Choroid plexus epithelial cell (primary cell): Measurements from ENCODE around the gene SLX4IP.

Experiments
- DNase-seq: peaks from one replicate; pipeline ENCODE4 v3.0.0-alpha.2; 2010; ENCODE audit warnings: low read depth
- H3K4me3 ChIP-seq: 2 replicates; pipeline ENCODE4 v1.5.1; 2011; ENCODE audit warnings: low read depth, mild to moderate bottlenecking, control low read depth, low read length, moderate library complexity
- TF ChIP-seq, protein P1 (sequence below): conservative IDR thresholded peaks from 2 replicates; pipeline ENCODE4 v1.5.1; 2011; ENCODE audit warnings: low read depth, mild to moderate bottlenecking, control low read depth, inconsistent platforms, low read length, moderate library complexity

The SLX4IP gene

DNA sequence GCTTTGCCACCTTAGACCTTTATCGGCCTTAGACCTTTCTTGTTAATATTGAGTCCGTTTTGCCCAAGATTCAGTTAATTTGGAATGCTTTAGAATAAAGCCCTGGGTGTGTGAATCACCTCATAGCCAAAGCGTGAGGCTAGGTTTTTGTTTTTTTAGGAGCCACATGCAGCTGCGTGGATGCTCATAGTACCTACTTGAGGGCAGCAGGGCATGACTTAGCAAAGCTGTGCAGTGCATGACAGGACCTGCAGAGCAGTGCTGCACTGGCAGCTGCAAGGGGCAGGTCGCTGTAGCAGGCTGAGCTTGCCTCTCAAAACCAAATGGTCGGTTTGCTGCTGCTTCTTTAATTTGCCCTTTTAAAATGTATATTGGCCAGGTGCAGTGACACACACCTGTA is 122.6 kb downstream of the SLX4IP start:
- TF ChIP-seq, protein P1, sequence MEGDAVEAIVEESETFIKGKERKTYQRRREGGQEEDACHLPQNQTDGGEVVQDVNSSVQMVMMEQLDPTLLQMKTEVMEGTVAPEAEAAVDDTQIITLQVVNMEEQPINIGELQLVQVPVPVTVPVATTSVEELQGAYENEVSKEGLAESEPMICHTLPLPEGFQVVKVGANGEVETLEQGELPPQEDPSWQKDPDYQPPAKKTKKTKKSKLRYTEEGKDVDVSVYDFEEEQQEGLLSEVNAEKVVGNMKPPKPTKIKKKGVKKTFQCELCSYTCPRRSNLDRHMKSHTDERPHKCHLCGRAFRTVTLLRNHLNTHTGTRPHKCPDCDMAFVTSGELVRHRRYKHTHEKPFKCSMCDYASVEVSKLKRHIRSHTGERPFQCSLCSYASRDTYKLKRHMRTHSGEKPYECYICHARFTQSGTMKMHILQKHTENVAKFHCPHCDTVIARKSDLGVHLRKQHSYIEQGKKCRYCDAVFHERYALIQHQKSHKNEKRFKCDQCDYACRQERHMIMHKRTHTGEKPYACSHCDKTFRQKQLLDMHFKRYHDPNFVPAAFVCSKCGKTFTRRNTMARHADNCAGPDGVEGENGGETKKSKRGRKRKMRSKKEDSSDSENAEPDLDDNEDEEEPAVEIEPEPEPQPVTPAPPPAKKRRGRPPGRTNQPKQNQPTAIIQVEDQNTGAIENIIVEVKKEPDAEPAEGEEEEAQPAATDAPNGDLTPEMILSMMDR: no peak
- DNase-seq: no peak
- no peak overlapping the region for H3K4me3 ChIP-seq

DNA sequence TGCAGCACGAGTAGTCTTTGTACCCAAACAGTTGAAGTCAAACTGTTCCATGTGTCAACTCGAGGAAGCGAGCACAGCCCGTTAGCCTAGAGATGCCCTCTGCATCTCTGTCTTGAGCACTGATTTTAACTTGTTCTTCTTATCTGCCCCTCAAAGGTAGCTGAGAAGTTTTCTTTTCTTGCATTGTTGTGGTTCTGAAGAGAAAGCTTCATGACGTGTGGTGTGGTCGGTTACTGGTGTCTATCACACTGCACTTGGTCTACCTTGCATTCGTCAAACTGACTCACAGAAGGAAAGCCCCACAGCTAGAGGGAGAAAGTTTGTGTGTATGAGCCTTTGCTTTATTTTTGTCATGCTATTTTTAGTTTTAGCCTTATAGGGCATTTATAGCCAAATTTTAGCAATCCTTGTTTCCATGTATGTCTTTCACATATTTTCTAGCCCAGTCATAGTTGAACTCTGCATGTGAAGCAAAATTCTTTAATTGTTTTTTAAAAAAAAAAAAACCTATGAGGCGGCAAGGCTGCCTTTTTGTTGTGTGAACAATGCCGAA is 123.6 kb downstream of the SLX4IP start:
- TF ChIP-seq, protein P1: peak; percentile 53
- peak; percentile 97 for DNase-seq
- no peak overlapping the region for H3K4me3 ChIP-seq

DNA sequence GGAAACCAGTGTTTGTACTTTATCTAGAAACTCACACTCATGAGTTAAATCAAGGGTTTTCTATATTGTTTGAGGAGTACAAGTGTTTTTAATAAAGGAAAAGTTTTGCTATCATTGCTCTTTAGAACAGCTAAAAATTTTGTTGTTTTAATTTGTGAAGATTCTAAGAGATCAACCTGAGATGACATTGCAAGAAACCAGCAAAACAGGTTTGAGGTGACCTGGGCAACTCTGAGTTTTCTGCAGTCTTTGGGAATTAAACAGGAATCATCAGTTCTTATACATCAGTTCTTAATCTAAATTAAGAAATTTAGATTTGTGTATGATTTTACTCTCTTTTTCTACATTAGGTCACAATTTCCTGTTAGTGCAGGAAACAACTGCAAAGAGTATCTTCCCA is 124.2 kb downstream of the SLX4IP start:
- DNase-seq: no peak
- H3K4me3 ChIP-seq: no peak overlapping the region
- TF ChIP-seq, protein P1: no peak

DNA sequence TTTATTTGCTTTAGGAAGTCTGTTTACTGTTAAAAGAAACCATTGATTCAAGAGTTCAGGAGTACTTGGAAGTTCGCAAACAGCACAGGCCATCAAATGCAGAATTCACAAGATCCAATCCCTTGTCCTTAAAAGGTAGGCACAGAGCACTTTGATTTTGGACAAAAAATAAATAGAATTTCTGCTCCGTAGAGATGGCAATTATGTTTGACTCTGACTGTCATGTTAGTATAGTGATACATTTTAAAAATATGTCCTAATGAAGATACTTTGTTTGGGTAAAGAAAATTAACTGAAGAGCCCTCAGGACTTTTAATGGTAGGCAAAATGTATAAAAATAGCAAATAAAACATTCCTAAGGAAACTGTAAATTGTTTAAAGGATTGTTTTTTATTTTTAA is 125.6 kb downstream of the SLX4IP start:
- TF ChIP-seq, protein P1: no peak
- no peak for DNase-seq
- no peak overlapping the region for H3K4me3 ChIP-seq

DNA sequence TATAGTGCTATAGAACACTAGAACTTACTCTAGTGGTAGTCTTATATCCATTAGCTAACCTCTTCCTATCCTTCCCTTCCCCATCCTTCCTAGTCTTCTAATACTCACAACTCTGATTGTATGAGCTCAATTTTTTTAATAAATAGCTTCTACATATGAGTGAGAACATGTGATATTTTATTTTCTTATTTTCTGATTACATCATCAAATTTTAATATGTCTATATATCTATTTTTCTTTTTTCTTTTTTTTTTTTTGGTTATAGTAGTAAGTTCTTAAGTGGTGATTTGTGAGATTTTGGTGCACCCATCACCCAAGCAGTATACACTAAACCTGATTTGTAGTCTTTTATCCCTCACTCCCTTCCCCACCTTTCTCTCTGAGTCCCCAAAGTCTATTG is 126.2 kb downstream of the SLX4IP start:
- H3K4me3 ChIP-seq: no peak overlapping the region
- TF ChIP-seq, protein P1: no peak
- DNase-seq: no peak

DNA sequence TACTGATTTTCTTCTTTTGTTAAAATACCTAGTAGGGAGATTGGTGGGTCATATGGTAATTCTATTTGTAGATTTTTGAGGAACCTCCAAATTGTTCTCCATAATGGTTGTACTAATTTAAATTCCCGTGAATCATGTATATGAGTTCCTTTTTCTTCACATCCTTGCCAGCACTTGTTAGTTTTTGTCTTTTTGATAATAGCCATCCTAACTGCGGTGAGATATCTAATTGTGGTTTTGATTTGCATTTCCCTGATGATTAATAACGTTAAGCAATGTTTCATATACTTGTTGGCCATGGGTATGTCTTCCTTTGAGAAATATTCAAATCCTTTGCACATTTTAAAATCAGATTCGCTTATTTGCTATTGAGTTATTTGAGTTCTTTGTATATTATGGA is 127.8 kb downstream of the SLX4IP start:
- DNase-seq: no peak
- TF ChIP-seq, protein P1: no peak
- H3K4me3 ChIP-seq: no peak overlapping the region

DNA sequence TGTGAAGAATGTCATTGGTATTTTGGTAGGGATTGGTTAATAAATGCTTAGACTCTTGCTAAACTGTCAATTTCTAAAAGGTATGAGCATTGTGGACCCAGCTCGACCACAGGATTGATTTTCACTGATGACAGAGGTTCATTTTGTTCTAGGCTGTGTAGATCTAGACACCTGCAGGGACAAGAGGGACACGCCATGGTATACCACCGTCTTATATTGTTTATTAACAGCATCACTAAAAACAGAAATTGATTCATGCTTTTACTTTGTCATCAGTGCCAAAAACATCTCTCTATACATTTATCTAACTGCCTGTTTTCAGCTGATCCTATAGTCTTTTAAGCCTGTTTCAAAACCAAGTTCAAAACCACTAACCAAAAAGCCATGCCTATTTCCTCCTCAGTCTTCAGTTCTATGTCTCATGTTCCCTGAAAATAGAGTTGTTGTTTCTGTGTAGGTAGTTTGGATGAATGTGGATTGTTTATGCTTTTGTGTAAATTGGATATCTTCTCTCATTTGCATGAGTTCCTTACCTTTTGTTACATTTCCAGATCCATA is 128.9 kb downstream of the SLX4IP start:
- TF ChIP-seq, protein P1: no peak
- no peak for DNase-seq
- H3K4me3 ChIP-seq: no peak overlapping the region
